ENCODE measurements around the gene DNAJC8. TPM values are rescaled to one million over a fixed set of nuclear protein-coding genes. Genes with fewer than 3 reads are reported as not detected.

The DNAJC8 gene
- polyA plus RNA-seq, 12 donors: 63.6 to 115 (median 92.1) TPM; not detected in 1

DNA sequence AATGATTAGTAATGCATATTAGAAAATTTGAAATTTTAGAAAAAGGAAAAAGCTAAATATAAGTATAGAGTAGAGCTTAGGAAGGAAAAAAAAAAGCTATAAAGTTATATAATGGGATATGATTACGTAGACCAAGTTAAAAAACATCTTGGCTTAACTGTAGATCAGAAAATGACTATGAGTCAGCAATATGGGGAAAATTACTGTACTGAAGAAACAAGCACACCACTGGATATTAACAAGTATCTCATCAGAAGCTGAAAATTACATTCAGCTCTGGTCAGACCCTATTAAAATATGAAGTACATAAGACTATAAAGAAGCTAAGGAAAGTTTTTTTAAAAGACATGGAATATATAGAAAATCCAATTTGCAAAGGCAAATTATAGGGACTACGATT is 19.5 kb downstream of the DNAJC8 start:
- no peak for DNase-seq

DNA sequence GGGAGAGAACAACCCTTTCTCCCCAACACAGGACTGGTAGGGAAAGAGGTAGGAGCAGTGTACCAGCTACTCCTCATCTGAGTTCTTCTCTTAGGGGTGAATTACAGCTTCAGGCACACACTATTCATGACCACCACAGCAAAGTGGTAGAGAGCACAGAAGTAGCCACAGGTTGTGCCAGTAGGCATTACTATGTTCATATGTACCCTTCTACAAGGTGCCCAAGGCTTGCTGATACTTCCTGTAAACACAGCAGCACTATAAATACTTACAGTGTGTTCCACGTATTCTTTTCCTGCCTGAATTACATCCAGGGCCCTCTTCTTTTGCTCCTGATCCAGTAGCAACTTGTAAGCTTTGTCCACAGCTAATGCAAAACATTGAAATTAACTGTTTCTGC is 23.1 kb downstream of the DNAJC8 start:
- DNase-seq: no peak

DNA sequence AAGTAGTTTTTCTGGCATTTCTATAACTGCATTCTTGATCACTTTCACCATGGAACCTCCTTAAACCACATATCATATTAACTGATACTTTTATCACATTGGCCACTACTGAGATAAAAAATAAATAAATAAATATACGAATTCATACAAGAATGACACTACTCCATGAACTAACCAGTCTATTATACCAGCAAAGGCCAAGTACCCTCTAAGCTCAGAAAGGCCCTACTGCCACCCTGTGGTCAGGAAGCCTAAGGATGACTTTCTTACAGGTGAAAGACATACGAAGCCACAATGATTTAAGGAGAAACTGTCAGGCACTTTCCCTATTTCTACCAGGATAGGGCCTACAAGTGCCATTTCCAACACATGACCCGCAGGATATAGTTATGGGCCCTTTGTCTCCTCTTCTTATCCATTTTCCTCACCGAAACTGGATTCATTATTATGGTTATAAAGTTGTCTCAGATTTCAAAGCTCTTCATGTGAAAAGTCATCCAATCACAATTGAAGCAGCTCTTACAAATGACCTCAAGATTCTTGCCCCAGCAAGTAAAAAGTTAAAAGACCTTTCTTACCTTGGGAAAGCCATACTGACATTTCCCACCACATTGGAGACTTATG is 23.9 kb downstream of the DNAJC8 start:
- peak; percentile 41 for DNase-seq

DNA sequence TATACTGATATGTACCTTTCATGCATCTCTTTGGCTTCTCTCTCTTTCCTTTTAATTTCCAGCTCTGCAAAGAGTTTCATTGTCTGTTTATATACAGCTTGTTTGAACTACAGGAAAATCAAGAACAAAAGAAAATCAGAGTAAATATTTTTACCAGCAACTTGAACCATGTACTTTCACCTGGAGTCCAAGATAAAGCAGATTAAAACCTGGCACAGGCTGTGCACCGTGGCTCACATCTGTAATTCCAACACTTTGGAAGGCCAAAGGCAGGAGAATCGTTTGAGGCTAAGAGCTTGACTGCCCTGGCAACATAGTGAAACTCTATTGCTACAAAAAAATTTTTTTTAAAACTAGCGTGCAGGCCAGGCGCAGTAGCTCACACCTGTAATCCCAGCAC is 27.6 kb downstream of the DNAJC8 start:
- no peak for DNase-seq

DNA sequence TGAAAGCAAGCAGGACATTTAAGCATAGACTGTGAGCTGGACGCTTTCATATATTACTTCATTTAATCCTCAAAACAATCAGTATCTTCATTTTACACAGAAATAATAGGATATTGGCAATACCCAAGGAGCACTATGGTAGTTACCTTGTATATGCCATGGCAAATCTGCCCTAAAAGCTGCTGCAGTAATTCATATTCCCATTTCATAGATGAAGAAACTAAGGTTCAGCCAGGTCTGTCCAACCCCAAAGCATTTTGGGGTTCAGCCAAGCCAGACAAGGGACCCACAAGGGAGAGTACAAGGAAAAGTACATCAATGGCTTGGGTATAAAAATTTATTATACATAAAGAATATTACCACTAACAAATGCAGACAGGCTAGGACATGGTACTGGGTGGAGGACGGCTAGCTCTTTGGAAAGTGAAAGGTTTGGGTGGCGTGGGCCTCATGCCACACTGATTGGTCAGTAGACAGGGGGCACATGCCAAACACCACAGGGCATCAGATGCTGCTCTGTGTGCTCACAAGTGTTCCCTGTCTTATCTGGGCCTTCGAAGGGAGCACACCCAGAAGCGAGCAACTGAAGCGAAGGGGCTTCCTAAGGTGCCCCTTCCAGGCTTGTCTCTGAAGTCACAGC is 32.5 kb downstream of the DNAJC8 start:
- DNase-seq: no peak

DNA sequence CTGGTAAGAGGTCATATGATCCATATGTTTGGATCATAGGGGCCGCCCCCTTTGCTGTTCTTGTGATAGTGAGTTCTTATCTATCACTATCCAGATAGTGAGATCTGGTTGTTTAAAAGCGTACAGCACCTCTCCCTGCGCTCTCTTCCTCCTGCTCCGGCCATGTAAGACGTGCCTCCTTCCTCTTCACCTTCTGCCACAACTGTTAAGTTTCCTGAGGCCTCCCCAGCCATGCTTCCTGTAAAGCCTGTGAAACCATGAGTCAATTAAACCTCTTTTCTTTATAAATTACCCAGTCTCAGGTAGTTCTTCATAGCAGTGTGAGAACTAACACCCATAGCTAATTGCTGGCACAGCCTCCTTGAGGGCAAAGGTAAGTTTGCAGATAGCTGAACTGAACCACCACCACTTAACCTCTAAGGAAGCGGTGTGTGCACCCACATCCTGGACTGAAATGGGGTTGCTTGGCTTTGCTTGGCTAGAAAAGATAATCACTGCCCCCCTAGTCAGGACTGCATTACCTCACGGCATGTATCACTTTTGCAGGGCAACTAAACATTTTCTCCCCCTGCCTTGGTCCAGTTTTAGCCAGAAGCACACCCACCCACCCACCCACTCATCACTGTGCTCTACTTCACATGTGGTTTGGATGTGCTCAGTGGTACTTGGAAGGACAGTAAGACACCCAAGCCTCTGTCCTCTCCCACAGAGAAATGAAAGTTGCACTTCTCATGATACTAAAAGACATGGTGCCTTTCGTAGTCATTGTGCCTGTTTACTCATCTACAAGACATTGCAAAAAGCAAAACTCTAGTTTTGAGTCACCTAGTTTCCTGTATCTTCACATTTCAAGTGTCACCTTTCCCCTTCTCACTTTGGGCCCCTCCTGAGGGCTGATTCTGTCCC is 33.2 kb downstream of the DNAJC8 start:
- DNase-seq: no peak

DNA sequence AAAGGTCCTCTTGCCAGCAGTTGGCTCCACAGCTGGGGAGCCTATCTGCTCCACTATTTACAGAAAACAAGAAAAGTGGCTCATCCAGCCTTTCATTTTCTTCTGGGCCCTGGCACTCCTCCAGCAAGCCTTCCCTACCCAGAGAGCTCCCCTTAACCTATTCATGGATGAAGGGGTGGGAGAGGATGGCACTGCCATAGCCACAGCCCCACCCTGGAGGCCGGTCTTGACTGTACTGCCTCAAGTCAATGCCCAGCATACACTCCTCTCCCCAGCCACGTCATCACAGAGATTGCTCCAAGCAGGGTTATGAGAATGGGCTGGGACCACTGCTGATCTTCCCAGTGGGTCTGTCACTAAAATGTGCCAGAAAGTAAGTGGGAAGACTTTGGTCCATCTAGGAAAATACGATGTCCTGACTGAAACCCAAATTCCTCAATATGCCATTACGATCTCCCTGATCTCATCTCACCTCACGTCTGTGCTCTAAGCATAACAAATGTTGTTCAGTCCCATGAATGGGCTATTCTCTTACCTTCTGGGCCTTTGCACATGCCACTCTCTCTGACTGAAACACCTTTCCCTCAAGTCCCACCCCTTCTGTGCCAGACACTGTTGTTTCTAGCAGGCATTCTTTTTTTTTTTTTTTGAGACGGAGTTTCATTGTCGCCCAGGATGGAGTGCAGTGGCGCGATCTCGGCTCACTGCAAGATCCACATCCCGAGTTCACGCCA is 35.0 kb downstream of the DNAJC8 start:
- DNase-seq: no peak

DNA sequence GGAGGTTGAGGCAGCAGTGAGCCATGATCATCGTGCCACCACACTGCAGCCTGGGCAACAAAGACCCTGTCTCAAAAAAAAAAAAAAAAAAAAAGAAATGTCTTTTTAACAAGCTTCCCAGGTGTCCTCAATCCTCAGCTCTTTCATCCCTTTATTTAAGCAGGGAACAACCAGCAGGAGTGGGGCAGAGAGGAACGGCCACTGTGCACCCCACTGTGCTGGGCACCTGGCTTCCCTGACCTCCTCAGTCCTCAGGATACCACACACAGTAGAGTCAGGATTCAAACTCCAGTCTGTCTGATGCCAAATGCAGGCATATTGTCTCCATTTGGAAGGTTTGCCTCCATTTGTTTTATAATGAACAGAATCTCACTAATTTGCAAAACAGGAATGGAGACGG is 36.5 kb downstream of the DNAJC8 start:
- no peak for DNase-seq

DNA sequence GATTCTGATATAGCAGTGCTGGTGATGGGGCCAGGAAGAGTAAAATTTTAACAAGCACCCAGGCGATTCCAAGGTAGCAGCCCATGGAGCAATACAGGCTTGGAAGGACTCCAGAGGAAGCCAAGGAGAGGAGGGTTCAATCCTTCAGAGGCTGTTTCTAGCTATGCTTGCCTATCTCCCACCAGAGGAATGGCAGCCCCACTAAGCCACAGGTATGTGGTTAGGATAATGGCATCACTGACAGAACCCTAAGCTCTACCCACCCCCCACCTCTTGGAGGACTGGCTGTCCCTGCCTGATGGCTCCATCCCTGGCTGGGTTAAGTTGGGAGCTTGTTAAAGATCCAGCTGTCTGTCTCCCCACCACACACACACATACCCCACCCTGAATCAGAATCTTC is 37.0 kb downstream of the DNAJC8 start:
- DNase-seq: no peak

DNA sequence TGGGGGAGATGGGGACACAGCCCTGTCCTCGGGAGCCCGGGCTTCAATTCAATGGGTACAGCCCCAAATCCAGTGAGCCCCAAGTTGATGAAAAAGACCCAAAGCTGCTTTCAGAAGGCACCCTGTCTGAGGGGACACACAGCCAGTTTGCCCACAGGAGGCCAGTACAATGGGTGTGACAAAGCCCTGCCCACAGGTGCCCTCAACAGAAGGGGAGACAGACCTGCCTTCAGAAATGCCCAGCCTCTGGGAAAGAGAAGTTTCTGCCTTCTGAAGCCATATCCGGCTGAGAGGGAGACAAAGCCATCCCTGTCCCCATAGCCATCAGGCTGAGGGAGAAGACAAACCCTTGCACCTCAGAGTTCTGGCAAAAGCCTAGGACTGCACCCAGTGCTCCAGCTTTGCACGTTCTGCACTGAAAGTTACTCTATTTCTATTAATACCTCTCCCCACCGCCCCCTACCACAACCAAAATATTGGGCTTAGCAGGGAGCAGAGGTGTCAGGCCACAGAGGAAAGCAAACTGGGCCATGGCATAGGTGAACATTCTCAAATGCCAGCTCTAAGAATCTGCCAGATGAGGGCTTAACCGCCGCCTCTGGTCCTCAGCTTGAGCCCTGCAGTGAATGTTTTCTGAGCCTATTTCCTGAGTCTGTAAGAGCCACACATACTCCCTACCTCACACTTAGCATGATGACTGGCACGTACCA is 38.3 kb downstream of the DNAJC8 start:
- no peak for DNase-seq

DNA sequence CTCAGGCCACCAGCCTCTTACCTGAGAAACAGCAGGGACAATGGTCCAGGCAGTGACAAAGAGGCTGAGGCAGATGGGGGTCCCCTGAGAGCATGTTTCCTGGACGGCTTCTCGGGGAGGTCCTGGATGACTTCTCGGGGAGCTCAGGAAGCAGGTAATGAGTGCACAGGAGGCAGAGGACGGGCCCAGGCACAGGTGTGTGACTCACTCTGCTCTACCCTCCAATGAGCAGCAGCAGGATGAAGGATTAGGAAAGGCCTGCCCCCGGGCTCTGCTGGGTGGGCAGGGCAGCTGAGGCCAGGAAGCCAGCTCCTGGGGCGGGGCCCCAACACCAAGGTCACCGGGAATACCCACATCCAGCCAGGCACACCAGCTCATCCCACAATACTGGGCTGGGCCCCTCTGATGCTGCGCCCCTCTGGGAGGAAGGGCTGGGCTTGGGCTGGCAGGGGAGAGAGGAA is 39.1 kb downstream of the DNAJC8 start:
- DNase-seq: no peak

DNA sequence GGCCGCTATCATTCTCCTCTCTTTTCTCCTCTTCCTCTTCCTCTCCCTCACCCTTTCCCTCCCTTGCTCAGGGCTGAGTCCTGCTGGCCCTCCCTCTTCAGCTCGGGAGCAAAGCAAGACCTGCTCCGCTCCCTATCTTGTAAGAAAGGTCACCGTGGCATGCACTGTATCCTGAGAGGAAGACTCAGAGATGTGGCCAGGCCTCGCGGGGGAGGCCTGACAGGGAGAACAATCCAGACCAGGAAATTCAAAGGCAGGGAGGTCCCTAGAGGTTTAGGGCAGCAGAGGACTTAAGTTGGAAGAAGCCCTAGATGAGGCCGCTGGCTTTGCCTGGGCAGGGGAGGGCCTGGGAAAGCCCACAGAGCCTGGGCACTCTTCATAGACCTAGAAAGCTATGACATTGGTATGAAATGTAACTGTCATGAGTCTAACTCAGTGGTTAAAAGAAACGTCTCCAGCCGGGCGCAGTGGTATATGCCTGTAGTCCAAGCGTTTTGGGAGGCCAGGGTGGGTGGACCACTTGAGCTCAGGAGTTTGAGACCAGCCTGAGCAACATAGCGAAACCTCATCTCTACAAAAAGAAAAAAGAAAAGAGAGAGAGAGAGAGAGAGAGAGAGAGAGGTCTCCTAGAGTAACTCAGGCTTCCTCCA is 41.7 kb downstream of the DNAJC8 start:
- DNase-seq: no peak

DNA sequence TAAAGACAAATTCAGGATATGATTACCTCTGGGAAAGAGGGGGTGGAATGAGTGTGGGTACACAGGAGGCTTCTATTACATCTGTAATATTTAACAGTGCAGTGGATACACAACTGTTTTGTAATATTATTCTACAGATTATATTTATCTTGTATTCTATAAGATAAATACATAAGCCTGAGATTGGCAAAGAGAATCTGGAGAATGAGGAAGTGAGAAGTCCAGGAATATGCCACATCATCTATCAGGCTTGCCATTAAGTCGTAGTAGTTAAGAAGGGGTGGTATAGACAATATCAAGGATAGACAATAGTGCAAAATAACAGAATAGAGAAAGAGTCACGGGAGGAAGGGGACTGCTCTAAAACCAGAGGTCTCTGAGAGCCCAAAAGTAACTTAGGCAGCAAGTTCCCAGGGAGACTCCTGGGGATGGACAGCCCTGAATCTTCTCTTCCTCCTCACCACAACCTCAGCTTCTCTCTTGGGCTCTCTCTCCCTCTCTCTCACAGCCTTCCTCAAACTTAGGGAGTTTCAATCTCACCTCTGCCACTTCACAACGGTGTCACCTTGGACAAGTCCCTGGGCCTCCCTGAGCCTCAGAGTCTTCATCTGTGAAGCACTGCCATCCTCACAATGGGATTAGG is 42.4 kb downstream of the DNAJC8 start:
- no peak for DNase-seq

DNA sequence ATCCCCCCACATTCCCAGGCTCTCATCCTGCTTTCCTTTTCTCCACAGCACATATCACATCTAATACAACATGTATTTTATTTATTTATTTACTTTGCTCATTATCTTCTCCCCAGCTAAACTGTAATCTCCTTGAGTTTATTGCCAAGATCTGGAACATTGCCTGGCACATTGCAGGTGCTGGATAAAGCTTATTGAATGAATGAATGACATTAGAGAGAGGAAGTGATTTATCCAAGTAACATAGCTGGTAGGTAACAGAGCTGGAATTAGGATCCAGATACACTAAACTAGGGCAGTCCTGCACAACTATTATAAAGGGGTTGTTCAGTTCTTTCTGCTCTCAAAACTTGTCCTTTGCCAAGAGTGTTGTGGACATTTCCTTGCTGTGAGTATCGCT is 47.8 kb downstream of the DNAJC8 start:
- DNase-seq: no peak

DNA sequence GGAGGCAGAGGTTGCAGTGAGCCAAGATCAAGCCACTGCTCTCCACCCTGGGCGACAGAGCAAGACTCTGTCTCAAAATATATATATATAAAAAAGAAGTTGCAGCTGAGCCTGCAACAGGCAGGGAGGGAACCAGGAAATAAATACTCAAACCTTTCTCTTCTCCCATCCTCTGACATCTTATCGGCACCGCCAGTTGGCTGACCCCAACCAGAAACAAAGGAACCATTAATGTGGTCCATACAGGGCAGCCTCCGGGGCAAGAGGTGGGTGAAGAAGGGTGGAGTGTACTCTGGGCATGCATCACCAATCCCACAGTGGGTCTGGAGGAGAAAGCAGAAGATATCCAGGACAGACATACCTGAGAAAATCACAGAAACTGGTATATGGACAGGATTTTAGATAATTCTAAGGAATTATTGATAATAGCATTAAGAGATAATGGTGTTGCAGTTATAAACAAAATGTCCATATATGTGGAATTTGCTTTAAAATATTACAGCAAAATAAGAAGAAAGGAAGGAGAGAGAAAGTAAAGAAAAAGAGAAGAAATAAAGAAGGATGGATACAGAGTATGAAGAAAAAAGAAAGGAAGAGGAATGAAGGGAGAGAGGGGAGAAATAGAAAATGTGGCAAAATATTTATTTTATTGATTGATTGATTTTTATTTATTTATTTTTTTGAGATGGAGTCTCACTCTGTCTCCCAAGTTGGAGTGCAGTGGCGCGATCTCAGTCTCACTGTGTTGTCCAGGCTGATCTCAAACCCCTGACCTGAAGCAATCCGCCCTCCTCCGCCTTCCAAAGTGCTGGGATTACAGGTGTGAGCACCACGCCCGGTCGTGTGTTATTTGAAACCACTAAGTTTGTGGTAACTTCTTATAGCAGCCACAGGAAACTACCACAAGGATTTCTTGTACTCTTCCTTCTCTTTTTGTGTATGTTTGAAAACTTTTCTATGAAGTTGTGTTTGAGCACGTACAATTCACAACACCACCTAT is 52.2 kb downstream of the DNAJC8 start:
- no peak for DNase-seq

DNA sequence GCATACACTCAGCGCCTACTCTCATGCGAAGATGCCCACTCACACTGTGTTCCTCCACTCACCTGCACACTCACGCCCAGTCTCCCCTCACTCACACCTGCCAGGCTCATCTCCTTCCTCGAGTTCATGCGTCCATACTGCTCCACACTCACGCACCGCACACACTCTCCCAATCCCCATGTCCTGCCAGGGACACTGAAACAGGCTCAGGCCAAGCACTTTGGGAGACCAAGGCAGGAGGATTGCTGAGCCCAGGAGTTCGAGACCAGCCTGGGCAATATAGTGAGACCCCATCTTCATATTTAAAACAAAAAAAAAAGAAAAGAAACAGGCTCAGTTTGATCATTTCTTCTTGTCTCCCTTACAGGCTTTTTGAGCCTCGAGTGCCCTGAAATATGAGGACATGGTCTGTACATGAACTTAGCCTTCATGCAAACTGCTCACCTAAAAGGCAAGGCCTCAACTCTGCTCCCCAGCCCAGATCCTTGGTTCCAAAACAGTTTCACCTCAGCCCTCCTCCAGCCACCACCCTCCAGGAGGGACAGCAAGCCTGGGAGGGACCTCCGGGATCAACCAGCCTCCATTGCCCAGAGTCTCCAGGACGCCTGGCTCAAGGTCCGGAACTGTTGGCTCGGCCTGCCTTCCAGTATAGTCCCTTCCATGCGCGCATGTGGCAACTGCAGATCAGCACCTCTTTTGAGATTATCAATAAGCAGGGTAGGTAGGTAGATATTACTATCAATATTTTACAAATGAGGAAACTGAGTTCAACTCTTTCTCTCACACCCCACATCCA is 53.9 kb downstream of the DNAJC8 start:
- DNase-seq: no peak

DNA sequence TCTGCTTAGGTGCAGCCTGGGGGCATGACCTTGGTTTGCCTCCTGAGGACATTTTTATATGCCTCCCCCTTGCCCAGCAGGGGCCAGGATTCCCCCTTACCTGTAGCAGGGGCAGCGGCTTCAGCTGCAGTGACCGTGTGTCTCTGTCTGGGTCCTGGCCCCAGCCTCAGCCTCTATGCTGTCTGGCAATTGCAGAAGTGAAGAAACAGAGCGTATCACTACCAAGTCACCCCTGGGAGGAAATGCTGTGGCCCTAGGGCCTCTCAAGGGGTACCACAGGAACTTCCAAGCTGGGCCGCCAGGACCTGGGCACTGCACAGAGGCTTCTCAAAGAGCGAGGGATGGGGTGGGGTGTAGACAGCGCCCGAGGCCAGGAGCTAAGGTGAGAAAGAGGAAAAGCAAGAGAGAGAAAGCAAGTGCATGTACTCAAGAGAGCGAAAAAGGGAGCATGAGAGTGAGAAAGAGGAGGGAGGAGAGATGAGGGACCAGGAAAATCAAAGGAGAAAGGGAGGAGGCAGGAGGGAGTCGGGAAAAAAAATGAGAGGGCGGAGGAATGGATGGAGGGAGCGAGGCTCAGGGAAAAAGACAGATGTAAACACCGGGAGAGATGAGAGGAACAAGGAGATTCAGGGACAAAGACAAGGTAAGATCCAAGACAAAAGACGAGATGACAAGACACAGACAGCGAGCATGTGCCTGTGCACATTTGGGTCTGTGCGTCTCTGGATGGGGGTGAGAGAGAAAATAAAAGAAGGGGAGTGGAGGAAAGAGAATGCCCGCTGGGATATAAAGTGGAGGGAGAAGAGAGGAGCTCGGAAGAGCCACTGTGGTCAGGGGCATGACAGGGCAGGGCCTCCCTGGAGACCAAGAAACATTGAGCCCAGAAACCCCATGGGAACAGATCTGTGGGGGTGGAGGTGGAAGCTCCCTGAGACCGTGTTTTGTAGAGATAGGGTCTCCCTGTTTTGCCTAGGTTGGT is 56.0 kb downstream of the DNAJC8 start, which contains the start of gene PTAFR:
Gene PTAFR (minus strand): TSS at position 199 of the 979 bp plus-strand sequence. CDS start 25,669 bp downstream, outside the sequence.
- DNase-seq: no peak

Measured in muscle of arm (tissue), 12 donors.